Type B pancreatic cell (in vitro differentiated cells): ENCODE measurements around the gene PARD3. TPM values are rescaled to one million over a fixed set of nuclear protein-coding genes. Genes with fewer than 3 reads are reported as not detected.

ENCODE experiments used
- DNase-seq: peaks from one replicate; pipeline ENCODE4 v3.0.0; 2021; ENCODE audit warnings: mixed read lengths; ENCODE audit not compliant: unreplicated experiment; ENCODE audit errors: extremely low spot score
- H3K27ac Mint-ChIP-seq: 2 replicates; pipeline ENCODE4 v1.8.0; 2021; ENCODE audit warnings: mild to moderate bottlenecking, mixed read lengths
- H3K27me3 Mint-ChIP-seq: 2 replicates; pipeline ENCODE4 v1.8.0; 2021; ENCODE audit warnings: mixed read lengths
- H3K36me3 Mint-ChIP-seq: 2 replicates; pipeline ENCODE4 v1.8.0; 2021; ENCODE audit warnings: mixed read lengths
- H3K4me1 Mint-ChIP-seq: one replicate; pipeline ENCODE4 v1.8.0; 2021; ENCODE audit warnings: mixed read lengths; ENCODE audit not compliant: unreplicated experiment
- H3K4me3 Mint-ChIP-seq: 2 replicates; pipeline ENCODE4 v1.8.0; 2021; ENCODE audit warnings: mild to moderate bottlenecking, mixed read lengths
- H3K9me3 Mint-ChIP-seq: 2 replicates; pipeline ENCODE4 v1.8.0; 2021; ENCODE audit warnings: mixed read lengths
- total RNA-seq: library from RNA; stranded (reverse); gene quantifications from 2 replicates; pipeline ENCODE4 v1.2.1, GENCODE V29; 2021; ENCODE audit warnings: low replicate concordance
- TF ChIP-seq, protein P1 (sequence below): fragments of 200-600 bp; sonication (generic); conservative IDR thresholded peaks from 2 replicates; pipeline ENCODE4 v1.5.0; 2021; ENCODE audit warnings: antibody characterized with exemption, mild to moderate bottlenecking

The PARD3 gene
- total RNA-seq, 1 donor from 2014 or later: 52.3 TPM

DNA sequence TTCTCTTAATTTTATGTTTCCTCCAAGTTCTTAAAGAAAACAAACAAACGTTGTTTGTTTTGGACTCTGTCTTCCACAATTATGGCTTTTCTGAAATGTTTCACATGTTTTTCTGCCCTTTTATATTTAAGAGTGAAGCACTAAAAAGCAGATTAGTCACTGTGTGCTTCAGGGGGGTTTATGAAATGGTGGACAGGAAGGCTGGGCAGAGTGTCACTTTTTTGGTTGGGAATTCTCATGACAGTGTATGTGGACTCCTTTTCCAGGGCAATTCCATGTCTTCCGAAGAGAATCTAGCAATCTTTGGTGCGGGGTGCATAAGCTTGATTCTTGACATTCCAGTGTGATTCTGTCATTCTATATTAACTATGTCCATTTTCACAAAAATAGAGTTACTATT is 669.4 kb downstream of the PARD3 start:
- Mint-ChIP-seq H3K27ac (no peak overlapping the region), H3K4me3 (no peak overlapping the region), H3K4me1 (peaks cover 6% of the 10 kb centered on the region), H3K9me3 (no peaks in the 10 kb centered on the region), H3K36me3 (peaks cover 3% of the 10 kb centered on the region), H3K27me3 (no peaks in the 10 kb centered on the region)
- no peak for DNase-seq
- TF ChIP-seq, protein P1, sequence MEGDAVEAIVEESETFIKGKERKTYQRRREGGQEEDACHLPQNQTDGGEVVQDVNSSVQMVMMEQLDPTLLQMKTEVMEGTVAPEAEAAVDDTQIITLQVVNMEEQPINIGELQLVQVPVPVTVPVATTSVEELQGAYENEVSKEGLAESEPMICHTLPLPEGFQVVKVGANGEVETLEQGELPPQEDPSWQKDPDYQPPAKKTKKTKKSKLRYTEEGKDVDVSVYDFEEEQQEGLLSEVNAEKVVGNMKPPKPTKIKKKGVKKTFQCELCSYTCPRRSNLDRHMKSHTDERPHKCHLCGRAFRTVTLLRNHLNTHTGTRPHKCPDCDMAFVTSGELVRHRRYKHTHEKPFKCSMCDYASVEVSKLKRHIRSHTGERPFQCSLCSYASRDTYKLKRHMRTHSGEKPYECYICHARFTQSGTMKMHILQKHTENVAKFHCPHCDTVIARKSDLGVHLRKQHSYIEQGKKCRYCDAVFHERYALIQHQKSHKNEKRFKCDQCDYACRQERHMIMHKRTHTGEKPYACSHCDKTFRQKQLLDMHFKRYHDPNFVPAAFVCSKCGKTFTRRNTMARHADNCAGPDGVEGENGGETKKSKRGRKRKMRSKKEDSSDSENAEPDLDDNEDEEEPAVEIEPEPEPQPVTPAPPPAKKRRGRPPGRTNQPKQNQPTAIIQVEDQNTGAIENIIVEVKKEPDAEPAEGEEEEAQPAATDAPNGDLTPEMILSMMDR: no peak

DNA sequence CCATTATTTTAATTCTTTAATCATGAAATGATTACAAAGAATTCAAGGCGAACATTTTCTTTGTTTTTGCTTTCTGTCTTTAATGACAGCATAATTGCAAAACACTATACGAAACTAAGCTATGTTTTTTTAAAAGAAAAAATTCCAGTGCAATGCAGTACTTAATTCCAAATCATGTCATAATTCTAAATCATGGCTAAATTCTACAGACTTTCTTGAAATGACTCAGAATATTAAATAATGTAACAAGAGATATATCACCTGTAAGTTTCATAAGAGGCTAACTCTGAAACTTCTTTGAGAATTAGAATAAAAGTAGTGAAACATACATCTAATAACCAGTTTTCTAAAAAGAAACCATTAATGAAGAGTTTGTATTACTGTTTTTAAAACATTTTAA is 671.6 kb downstream of the PARD3 start:
- Mint-ChIP-seq H3K9me3 (no peaks in the 10 kb centered on the region), H3K27ac (no peak overlapping the region), H3K4me1 (peaks cover 22% of the 10 kb centered on the region), H3K36me3 (no peaks in the 10 kb centered on the region), H3K4me3 (no peak overlapping the region), H3K27me3 (no peaks in the 10 kb centered on the region)
- no peak for DNase-seq
- TF ChIP-seq, protein P1: no peak

DNA sequence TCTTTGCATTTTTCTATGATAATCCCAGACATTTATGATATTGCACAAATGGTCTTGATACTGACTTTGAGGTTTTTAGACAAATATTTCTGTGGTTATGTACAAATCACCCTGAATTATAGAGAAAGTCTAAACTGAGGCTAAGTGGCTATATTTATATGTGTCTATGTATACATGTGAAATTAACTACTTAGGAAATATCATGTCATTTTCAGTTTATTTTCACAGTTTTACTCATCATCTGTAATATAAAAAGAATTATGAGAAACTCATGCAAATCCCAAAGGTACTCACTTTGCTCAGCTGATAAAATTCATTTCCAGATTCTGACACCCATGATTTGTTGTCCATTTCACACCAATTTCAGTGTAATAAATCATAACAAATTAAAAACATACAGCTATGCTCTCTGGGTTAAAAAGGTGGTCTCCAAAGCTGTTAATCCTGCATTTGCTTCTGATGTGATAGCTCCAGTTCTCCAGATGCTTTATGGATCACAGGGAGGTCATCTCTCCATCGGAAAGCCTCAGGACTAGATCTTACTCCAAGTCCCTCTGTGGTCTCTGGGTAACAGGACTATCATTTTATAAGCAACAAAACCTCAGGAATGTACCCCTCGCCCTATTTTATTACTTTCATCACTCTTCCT is 673.9 kb downstream of the PARD3 start:
- no peaks in the 10 kb centered on the region for H3K9me3 Mint-ChIP-seq

DNA sequence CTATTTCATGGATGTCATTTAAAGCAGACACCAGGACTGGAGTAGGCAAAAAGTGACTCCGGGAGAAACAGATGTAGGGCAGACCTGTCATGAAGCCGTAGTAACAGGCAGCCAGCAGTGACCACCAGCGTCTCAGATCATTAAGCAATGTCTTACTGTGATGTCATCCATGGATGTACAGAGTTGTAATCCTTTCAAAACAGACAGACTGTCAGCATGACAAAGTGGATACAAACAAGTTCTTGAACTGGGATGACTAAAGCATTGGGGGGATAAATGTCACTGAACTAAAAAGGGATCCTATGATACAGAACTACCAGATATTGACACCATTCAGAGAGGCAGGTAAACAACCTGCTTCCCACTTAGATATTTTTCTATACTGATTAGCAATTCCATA is 675.5 kb downstream of the PARD3 start:
- DNase-seq: no peak
- H3K9me3 Mint-ChIP-seq: no peaks in the 10 kb centered on the region
- TF ChIP-seq, protein P1: no peak
- H3K36me3 Mint-ChIP-seq: peaks cover 4% of the 10 kb centered on the region
- no peak overlapping the region for H3K27ac Mint-ChIP-seq
- no peaks in the 10 kb centered on the region for H3K27me3 Mint-ChIP-seq
- no peak overlapping the region for H3K4me3 Mint-ChIP-seq
- H3K4me1 Mint-ChIP-seq: peaks cover 26% of the 10 kb centered on the region

More for the DNA sequence above, 673.9 kb downstream of the PARD3 start:
- peaks cover 26% of the 10 kb centered on the region for H3K4me1 Mint-ChIP-seq
- H3K36me3 Mint-ChIP-seq: no peaks in the 10 kb centered on the region
- TF ChIP-seq, protein P1: no peak
- H3K27ac Mint-ChIP-seq: no peak overlapping the region
- H3K27me3 Mint-ChIP-seq: no peaks in the 10 kb centered on the region
- DNase-seq: no peak
- H3K4me3 Mint-ChIP-seq: no peak overlapping the region

DNA sequence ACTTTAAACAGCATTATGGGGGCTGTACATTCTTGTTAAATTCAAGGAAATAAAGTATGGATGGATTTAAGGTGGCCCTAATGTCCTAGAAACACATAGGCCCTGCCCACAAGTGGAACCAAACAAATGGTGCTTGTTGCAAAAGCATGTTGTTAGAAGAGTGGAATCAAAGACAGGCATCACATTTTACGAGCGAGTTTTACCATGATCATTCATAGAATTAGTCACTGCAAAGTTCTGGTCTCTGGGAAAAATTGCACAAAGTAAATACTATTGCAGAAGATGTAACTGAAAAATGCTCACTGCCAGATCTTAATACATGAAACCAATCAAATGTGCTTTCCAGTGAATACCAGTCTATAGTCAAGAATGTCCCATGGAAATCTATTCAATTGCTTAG is 677.1 kb downstream of the PARD3 start:
- Mint-ChIP-seq H3K27ac (no peak overlapping the region), H3K9me3 (no peaks in the 10 kb centered on the region), H3K27me3 (no peaks in the 10 kb centered on the region), H3K4me3 (no peak overlapping the region), H3K4me1 (peaks cover 26% of the 10 kb centered on the region), H3K36me3 (peaks cover 4% of the 10 kb centered on the region)
- TF ChIP-seq, protein P1: no peak
- DNase-seq: no peak
